ENCODE results near the gene ZNF266.

The ZNF266 gene

GRCh38 chr19:9435279-9436268 lies at the start of gene ZNF266:
ZNF266 (minus strand) TSS chr19:9435573; CDS start chr19:9420089, 15,484 bp downstream.
- in situ Hi-C loops (cut with MboI; ENCODE audit: low sequenced_read_pairs), result no loop called here

- in situ Hi-C loops (cut with MboI; ENCODE audit: low sequenced_read_pairs), result no loop called here
Observed at GRCh38 chr19:9485140-9485539, 49.8 kb upstream of the ZNF266 start.

- in situ Hi-C loops (cut with MboI; ENCODE audit: low sequenced_read_pairs), result no loop called here
Observed at GRCh38 chr19:9474975-9475374, 39.6 kb upstream of the ZNF266 start.

GRCh38 chr19:9467161-9467560 lies 31.8 kb upstream of the ZNF266 start:
- in situ Hi-C loops (cut with MboI; ENCODE audit: low sequenced_read_pairs), result no loop called here

GRCh38 chr19:9461938-9462337 lies 26.6 kb upstream of the ZNF266 start:
- in situ Hi-C loops (cut with MboI; ENCODE audit: low sequenced_read_pairs), result no loop called here

GRCh38 chr19:9456018-9456689 lies 20.8 kb upstream of the ZNF266 start:
- in situ Hi-C loops (cut with MboI; ENCODE audit: low sequenced_read_pairs), result no loop called here

GRCh38 chr19:9453953-9454352 lies 18.6 kb upstream of the ZNF266 start:
- in situ Hi-C loops (cut with MboI; ENCODE audit: low sequenced_read_pairs), result no loop called here

- in situ Hi-C loops (cut with MboI; ENCODE audit: low sequenced_read_pairs), result no loop called here
Observed at GRCh38 chr19:9445037-9445436, 9.7 kb upstream of the ZNF266 start.

GRCh38 chr19:9436358-9436757 lies 985 bp upstream of the ZNF266 start:
- in situ Hi-C loops (cut with MboI; ENCODE audit: low sequenced_read_pairs), result no loop called here

- in situ Hi-C loops (cut with MboI; ENCODE audit: low sequenced_read_pairs), result no loop called here
Observed at GRCh38 chr19:9431475-9431874, 3.9 kb downstream of the ZNF266 start.

- in situ Hi-C loops (cut with MboI; ENCODE audit: low sequenced_read_pairs), result no loop called here
Observed at GRCh38 chr19:9430444-9430843, 4.9 kb downstream of the ZNF266 start.

GRCh38 chr19:9427941-9428340 lies 7.4 kb downstream of the ZNF266 start:
- in situ Hi-C loops (cut with MboI; ENCODE audit: low sequenced_read_pairs), result no loop called here

- in situ Hi-C loops (cut with MboI; ENCODE audit: low sequenced_read_pairs), result no loop called here
Observed at GRCh38 chr19:9413240-9413954, 22.0 kb downstream of the ZNF266 start.

GRCh38 chr19:9407827-9408226 lies 27.5 kb downstream of the ZNF266 start:
- in situ Hi-C loops (cut with MboI; ENCODE audit: low sequenced_read_pairs), result no loop called here

- in situ Hi-C loops (cut with MboI; ENCODE audit: low sequenced_read_pairs), result no loop called here
Observed at GRCh38 chr19:9406798-9407352, 28.5 kb downstream of the ZNF266 start.

- in situ Hi-C loops (cut with MboI; ENCODE audit: low sequenced_read_pairs), result no loop called here
Observed at GRCh38 chr19:9381361-9381785, 54.0 kb downstream of the ZNF266 start.

- in situ Hi-C loops (cut with MboI; ENCODE audit: low sequenced_read_pairs), result no loop called here
Observed at GRCh38 chr19:9370738-9371619, 64.4 kb downstream of the ZNF266 start.

- in situ Hi-C loops (cut with MboI; ENCODE audit: low sequenced_read_pairs), result no loop called here
Observed at GRCh38 chr19:9362905-9363304, 72.5 kb downstream of the ZNF266 start, which contains the start of gene ZNF177. ZNF177 (plus strand) TSS chr19:9363013; CDS start chr19:9378312, 15,299 bp downstream.
